GM12872 (cell line): ENCODE data around the gene DIP2C.

Source experiments
- CTCF ChIP-seq: IDR thresholded peaks from 3 replicates; pipeline ENCODE4 v1.5.1; 2011; ENCODE audit warnings: low read depth, mild to moderate bottlenecking, low read length, moderate library complexity; ENCODE audit not compliant: insufficient read depth

Gene DIP2C

GRCh38 chr10:635088-635861 lies 54.2 kb downstream of the DIP2C start:
- TF ChIP-seq CTCF: no peak

- TF ChIP-seq CTCF: no peak
Observed at GRCh38 chr10:634256-634655, 55.2 kb downstream of the DIP2C start.

GRCh38 chr10:633279-634245 lies 55.9 kb downstream of the DIP2C start:
- TF ChIP-seq CTCF: no peak

- no peak for TF ChIP-seq CTCF
Observed at GRCh38 chr10:631266-631665, 58.2 kb downstream of the DIP2C start.

GRCh38 chr10:630581-631073 lies 58.8 kb downstream of the DIP2C start:
- TF ChIP-seq CTCF: no peak

- TF ChIP-seq CTCF: no peak
Observed at GRCh38 chr10:629186-629998, 60.1 kb downstream of the DIP2C start.
